ENCODE data around the gene NR3C2.

NR3C2 gene

GRCh38 chr4:148222991-148223660 is 219.1 kb downstream of the NR3C2 start:
- DNase-seq (ENCODE audit: low read depth in 2 of 2): no peak
- H3K4me3 ChIP-seq (replicated peaks in 1 of 2; ENCODE audit: low read depth in 2 of 2, low read length in 2 of 2): no peak overlapping the region
- TF ChIP-seq CTCF (IDR thresholded peaks at IDR 0.05; ENCODE audit: low read depth, low read length): no peak

GRCh38 chr4:148216866-148217814 is 225.1 kb downstream of the NR3C2 start:
- no peak overlapping the region for H3K4me3 ChIP-seq (replicated peaks in 1 of 2; ENCODE audit: low read depth in 2 of 2, low read length in 2 of 2)
- peak; percentile 2 to 9 for DNase-seq (ENCODE audit: low read depth in 2 of 2)
- no peak for TF ChIP-seq CTCF (IDR thresholded peaks at IDR 0.05; ENCODE audit: low read depth, low read length)

- no peak for DNase-seq (ENCODE audit: low read depth in 2 of 2)
- H3K4me3 ChIP-seq (replicated peaks in 1 of 2; ENCODE audit: low read depth in 2 of 2, low read length in 2 of 2): no peak overlapping the region
- no peak for TF ChIP-seq CTCF (IDR thresholded peaks at IDR 0.05; ENCODE audit: low read depth, low read length)
Observed at GRCh38 chr4:148216321-148216720, 225.9 kb downstream of the NR3C2 start.

GRCh38 chr4:148215202-148215601 is 227.0 kb downstream of the NR3C2 start:
- no peak overlapping the region for H3K4me3 ChIP-seq (replicated peaks in 1 of 2; ENCODE audit: low read depth in 2 of 2, low read length in 2 of 2)
- no peak for TF ChIP-seq CTCF (IDR thresholded peaks at IDR 0.05; ENCODE audit: low read depth, low read length)
- no peak for DNase-seq (ENCODE audit: low read depth in 2 of 2)

GRCh38 chr4:148214529-148215166 is 227.6 kb downstream of the NR3C2 start:
- H3K4me3 ChIP-seq (replicated peaks in 1 of 2; ENCODE audit: low read depth in 2 of 2, low read length in 2 of 2): no peak overlapping the region
- no peak for TF ChIP-seq CTCF (IDR thresholded peaks at IDR 0.05; ENCODE audit: low read depth, low read length)
- no peak for DNase-seq (ENCODE audit: low read depth in 2 of 2)

- DNase-seq (ENCODE audit: low read depth in 2 of 2): no peak
- TF ChIP-seq CTCF (IDR thresholded peaks at IDR 0.05; ENCODE audit: low read depth, low read length): no peak
Observed at GRCh38 chr4:148211533-148211932, 230.7 kb downstream of the NR3C2 start.

More at GRCh38 chr4:148211533-148211932, 230.7 kb downstream of the NR3C2 start:
- H3K4me3 ChIP-seq (replicated peaks in 1 of 2; ENCODE audit: low read depth in 2 of 2, low read length in 2 of 2): no peak overlapping the region
